Cardiac fibroblast (primary cell): ENCODE measurements around the gene SNORC.

Source experiments
- DNase-seq, 2 donors: peaks; one replicate each; pipeline versions ENCODE4 v3.0.0 to v3.0.0-alpha.2; 2010; ENCODE audit warnings: low read depth in 2 of 2
- H3K4me3 ChIP-seq, 2 donors: replicated peaks in 1 of 2; 1 replicate in 1 of 2; 2 replicates in 1 of 2; pipeline ENCODE4 v1.5.1; 2011; ENCODE audit warnings: low read depth in 2 of 2, low read length in 2 of 2, mild to moderate bottlenecking in 2 of 2, moderate library complexity in 1 of 2
- CTCF ChIP-seq: IDR thresholded peaks from one replicate; pipeline ENCODE4 v1.5.1; 2011; ENCODE audit warnings: low read depth, mild to moderate bottlenecking, low read length, inconsistent platforms

SNORC gene

GRCh38 chr2:232876978-232877441, 6.9 kb downstream of the SNORC start:
- no peak for DNase-seq
- H3K4me3 ChIP-seq = no peak overlapping the region
- no peak for TF ChIP-seq CTCF

GRCh38 chr2:232877940-232878511, 8.0 kb downstream of the SNORC start:
- no peak overlapping the region for H3K4me3 ChIP-seq
- no peak for DNase-seq

GRCh38 chr2:232878855-232879617, 9.0 kb downstream of the SNORC start:
- DNase-seq = no peak
- H3K4me3 ChIP-seq = no peak overlapping the region
- no peak for TF ChIP-seq CTCF

More at GRCh38 chr2:232877940-232878511, 8.0 kb downstream of the SNORC start:
- no peak for TF ChIP-seq CTCF

- TF ChIP-seq CTCF = no peak
These were observed 9.8 kb downstream of the SNORC start for GRCh38 chr2:232879618-232880494.

GRCh38 chr2:232880764-232881351, 10.8 kb downstream of the SNORC start:
- H3K4me3 ChIP-seq = no peak overlapping the region
- TF ChIP-seq CTCF = no peak
- no peak for DNase-seq

More at GRCh38 chr2:232879618-232880494, 9.8 kb downstream of the SNORC start:
- H3K4me3 ChIP-seq = no peak overlapping the region
- no peak for DNase-seq

GRCh38 chr2:232882085-232882484, 12.0 kb downstream of the SNORC start:
- DNase-seq = no peak
- TF ChIP-seq CTCF = no peak
- H3K4me3 ChIP-seq = no peak overlapping the region
